Astrocyte of the cerebellum (primary cell): ENCODE data around the gene SNX9.

ENCODE experiments used
- DNase-seq: peaks from one replicate; pipeline ENCODE4 v3.0.0-alpha.2; 2011; ENCODE audit warnings: low read depth
- H3K4me3 ChIP-seq: 2 replicates; pipeline ENCODE4 v1.5.1; 2011; ENCODE audit warnings: mild to moderate bottlenecking, low read depth, low read length, moderate library complexity
- in situ Hi-C: cut with HindIII; loops from 2 replicates; pipeline ENCODE4 v1.10.0; 2017; ENCODE audit warnings: low sequenced_read_pairs
- TF ChIP-seq, protein P1 (sequence below): IDR thresholded peaks from 2 replicates; pipeline ENCODE4 v1.5.1; 2012; ENCODE audit warnings: low read length, low read depth, moderate library complexity, mild to moderate bottlenecking; ENCODE audit errors: missing control alignments

The SNX9 gene

DNA sequence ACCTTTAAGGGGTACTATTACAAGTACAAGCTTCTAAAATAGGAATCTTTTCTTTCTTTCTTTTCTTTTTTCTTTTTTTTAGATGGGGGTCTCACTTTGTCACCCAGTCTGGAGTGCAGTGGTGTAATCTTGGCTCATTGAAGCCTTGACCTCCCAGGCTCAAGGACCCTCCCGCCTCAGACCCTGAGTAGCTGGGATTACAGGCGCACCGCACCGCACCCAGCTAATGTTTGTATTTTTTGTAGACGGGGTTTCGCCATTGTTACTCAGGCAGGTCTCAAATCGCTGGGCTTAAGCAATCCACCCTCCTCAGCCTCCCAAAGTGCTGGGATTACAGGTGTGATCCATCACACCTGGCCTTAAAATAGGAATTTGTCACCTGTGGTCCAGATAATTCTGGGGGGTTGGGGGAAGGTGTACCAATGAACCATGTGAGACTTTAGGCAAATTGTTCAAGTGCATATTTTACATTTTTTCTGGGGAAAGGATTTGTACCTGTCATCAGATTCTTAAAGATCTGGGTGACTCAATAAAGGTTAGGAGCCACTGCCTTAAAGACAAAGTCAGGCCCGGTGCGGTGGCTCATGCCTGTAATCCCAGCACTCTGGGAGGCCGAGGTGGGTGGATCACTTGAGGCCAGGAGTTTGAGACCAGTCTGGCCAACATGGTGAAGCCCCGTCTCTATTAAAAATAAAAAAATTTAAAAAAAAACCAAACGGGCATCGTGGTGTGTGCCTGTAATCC lies 139.0 kb downstream of the SNX9 start:
- TF ChIP-seq, protein P1, sequence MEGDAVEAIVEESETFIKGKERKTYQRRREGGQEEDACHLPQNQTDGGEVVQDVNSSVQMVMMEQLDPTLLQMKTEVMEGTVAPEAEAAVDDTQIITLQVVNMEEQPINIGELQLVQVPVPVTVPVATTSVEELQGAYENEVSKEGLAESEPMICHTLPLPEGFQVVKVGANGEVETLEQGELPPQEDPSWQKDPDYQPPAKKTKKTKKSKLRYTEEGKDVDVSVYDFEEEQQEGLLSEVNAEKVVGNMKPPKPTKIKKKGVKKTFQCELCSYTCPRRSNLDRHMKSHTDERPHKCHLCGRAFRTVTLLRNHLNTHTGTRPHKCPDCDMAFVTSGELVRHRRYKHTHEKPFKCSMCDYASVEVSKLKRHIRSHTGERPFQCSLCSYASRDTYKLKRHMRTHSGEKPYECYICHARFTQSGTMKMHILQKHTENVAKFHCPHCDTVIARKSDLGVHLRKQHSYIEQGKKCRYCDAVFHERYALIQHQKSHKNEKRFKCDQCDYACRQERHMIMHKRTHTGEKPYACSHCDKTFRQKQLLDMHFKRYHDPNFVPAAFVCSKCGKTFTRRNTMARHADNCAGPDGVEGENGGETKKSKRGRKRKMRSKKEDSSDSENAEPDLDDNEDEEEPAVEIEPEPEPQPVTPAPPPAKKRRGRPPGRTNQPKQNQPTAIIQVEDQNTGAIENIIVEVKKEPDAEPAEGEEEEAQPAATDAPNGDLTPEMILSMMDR, result no peak
- DNase-seq, result no peak
- in situ Hi-C loops, result no loop called here
- no peak overlapping the region for H3K4me3 ChIP-seq

DNA sequence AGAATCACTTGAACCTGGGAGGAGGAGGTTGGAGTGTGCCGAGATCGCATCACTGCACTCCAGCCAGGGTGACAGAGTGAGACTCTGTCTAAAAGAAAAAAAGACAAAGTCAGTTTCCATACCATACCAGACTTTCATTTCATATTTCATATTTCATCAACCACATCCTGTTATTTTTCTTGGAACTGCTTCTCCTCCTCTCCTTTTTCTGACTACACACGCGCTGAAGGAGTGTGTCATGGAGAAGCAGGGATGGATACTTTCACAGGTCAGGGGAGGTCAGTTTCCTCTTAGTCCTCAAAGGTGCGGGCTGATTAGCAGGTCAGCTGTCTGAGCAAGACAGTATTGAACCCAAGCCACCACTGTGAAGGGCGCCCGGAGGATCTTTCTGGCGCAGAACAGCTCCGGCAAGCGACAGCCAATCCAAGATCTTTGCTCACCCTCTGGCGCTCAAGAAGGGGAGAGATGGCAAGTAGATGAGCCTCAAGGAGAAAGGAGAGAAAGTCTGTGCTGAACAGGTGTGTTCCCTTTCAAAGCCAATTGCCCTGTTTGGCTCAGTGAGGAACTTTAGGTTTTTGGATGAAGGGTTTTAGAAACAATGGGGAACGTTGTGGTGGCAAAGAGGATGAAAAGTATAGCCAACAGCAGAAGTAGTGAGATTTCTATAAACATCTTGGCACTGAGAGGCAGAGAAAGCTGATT lies 139.7 kb downstream of the SNX9 start:
- H3K4me3 ChIP-seq, result no peak overlapping the region
- TF ChIP-seq, protein P1, result no peak
- in situ Hi-C loops, result no loop called here
- DNase-seq, result no peak

DNA sequence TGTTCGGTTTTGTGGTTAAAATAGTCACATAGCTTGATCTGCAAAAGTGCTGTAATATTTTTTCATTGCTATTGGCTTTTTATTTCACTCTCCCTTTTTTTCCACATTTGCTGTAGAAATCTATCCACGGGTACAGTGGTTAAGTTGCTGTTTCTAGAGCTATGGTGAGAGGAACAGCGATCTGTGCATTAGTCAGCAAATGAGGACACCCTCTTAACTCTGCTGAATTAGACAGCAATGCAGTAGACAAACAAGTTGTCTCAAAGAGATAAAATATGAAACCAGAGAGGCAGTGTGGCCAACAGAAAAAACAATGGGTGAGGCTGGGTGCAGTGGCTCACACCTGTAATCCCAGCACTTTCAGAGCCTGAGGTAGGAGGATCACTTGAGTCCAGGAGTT lies 141.1 kb downstream of the SNX9 start:
- DNase-seq, result no peak
- in situ Hi-C loops, result no loop called here
- TF ChIP-seq, protein P1, result no peak
- no peak overlapping the region for H3K4me3 ChIP-seq

DNA sequence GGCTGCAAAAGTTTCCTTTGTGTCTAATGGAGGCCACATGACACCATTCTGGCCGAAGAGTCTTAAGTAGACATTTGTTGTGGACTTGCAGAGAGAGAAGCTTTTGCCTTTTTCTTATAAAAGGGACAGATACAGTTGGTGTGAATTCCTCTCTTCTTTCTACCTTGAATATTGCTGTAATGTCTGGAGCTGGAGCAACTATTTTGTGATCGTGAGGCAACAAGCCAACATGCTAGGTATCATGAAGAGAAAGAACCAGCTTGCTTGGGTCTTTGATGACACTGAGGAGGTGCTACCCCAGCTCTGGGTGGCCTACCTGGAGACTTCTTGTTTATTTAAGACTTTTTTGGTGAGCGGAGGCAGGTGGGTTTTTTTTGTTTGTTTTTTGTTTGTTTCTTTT lies 142.3 kb downstream of the SNX9 start:
- in situ Hi-C loops, result no loop called here

DNA sequence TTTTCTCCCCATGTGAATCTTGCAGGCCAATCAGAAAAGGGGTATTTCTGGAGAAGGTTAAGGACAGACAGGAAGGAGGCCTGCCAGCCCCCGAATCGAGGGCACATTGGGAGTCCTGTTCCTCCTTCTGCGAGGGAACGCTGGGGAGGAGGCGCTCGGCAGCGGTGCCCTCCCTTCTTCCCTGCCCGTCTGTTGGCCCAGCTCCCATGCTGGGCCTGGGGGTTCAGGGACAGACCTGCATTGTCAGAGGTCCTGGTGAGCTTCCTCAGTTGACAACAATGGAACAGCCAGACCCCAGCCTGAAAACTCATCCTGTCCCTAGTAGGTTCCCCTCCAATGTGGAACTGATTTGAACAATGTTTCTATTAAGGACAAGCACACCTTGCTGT lies 143.5 kb downstream of the SNX9 start:
- TF ChIP-seq, protein P1, result no peak
- in situ Hi-C loops, result no loop called here
- no peak for DNase-seq
- H3K4me3 ChIP-seq, result no peak overlapping the region

More for the DNA sequence above, 142.3 kb downstream of the SNX9 start:
- TF ChIP-seq, protein P1, result no peak
- H3K4me3 ChIP-seq, result no peak overlapping the region
- DNase-seq, result no peak

DNA sequence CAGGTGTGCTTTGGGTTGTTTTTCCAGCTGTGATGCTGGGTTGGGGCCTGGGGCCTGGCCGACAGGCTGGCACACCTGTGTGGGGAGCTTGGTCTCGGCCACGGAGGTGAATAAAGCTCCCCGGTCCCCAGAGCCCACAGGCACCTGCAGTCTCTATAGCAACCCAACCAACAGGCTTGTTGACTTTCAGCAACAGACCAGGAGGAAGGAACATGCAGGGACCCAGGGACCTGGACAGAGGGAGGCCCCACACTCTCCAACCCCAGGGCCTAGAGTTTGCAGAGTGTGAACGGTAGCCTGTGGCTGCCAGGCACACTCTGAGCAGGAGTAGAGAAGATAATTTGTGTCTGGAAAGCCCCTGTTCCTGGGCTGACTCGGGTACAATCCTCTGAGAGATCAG lies 144.0 kb downstream of the SNX9 start:
- in situ Hi-C loops, result no loop called here
- TF ChIP-seq, protein P1, result no peak

More for the DNA sequence above, 144.0 kb downstream of the SNX9 start:
- no peak for DNase-seq
- no peak overlapping the region for H3K4me3 ChIP-seq
